ENCODE results near the gene MUC2.

MUC2 gene

GRCh38 chr11:1037506-1038055 lies 37.1 kb upstream of the MUC2 start:
- H3K4me3 ChIP-seq (ENCODE audit: low read depth, low read length) = no peak overlapping the region
- no peaks in the 10 kb centered on the region for H3K27me3 ChIP-seq (ENCODE audit: control insufficient read depth, insufficient read depth, low read length)
- no peaks in the 10 kb centered on the region for H3K9me3 ChIP-seq (ENCODE audit: control insufficient read depth, insufficient read depth, low read depth, low read length)
- H3K9ac ChIP-seq (ENCODE audit: low read length) = no peak overlapping the region
- H3K4me1 ChIP-seq (ENCODE audit: control insufficient read depth, insufficient read depth, low read length) = no peaks in the 10 kb centered on the region
- H3K36me3 ChIP-seq (ENCODE audit: control insufficient read depth, insufficient read depth, low read length) = no peaks in the 10 kb centered on the region
- no peak overlapping the region for H3K27ac ChIP-seq (ENCODE audit: low read depth, low read length)

- Histone ChIP-seq H3K9ac (ENCODE audit: low read length) (no peak overlapping the region), H3K4me3 (ENCODE audit: low read depth, low read length) (no peak overlapping the region), H3K36me3 (ENCODE audit: control insufficient read depth, insufficient read depth, low read length) (no peaks in the 10 kb centered on the region), H3K4me1 (ENCODE audit: control insufficient read depth, insufficient read depth, low read length) (no peaks in the 10 kb centered on the region), H3K27ac (ENCODE audit: low read depth, low read length) (no peak overlapping the region), H3K9me3 (ENCODE audit: control insufficient read depth, insufficient read depth, low read depth, low read length) (no peaks in the 10 kb centered on the region), H3K27me3 (ENCODE audit: control insufficient read depth, insufficient read depth, low read length) (no peaks in the 10 kb centered on the region)
These were observed 36.3 kb upstream of the MUC2 start for GRCh38 chr11:1038361-1038760.

GRCh38 chr11:1038921-1039320 lies 35.8 kb upstream of the MUC2 start:
- Histone ChIP-seq H3K27ac (ENCODE audit: low read depth, low read length) (no peak overlapping the region), H3K36me3 (ENCODE audit: control insufficient read depth, insufficient read depth, low read length) (no peaks in the 10 kb centered on the region), H3K9ac (ENCODE audit: low read length) (no peak overlapping the region), H3K9me3 (ENCODE audit: control insufficient read depth, insufficient read depth, low read depth, low read length) (no peaks in the 10 kb centered on the region), H3K4me1 (ENCODE audit: control insufficient read depth, insufficient read depth, low read length) (no peaks in the 10 kb centered on the region), H3K4me3 (ENCODE audit: low read depth, low read length) (no peak overlapping the region), H3K27me3 (ENCODE audit: control insufficient read depth, insufficient read depth, low read length) (no peaks in the 10 kb centered on the region)

GRCh38 chr11:1039481-1040427 lies 34.9 kb upstream of the MUC2 start:
- Histone ChIP-seq H3K27me3 (ENCODE audit: control insufficient read depth, insufficient read depth, low read length) (no peaks in the 10 kb centered on the region), H3K36me3 (ENCODE audit: control insufficient read depth, insufficient read depth, low read length) (no peaks in the 10 kb centered on the region), H3K9ac (ENCODE audit: low read length) (no peak overlapping the region), H3K9me3 (ENCODE audit: control insufficient read depth, insufficient read depth, low read depth, low read length) (no peaks in the 10 kb centered on the region), H3K4me3 (ENCODE audit: low read depth, low read length) (no peak overlapping the region), H3K27ac (ENCODE audit: low read depth, low read length) (no peak overlapping the region), H3K4me1 (ENCODE audit: control insufficient read depth, insufficient read depth, low read length) (no peaks in the 10 kb centered on the region)

GRCh38 chr11:1040428-1041148 lies 34.1 kb upstream of the MUC2 start:
- no peak overlapping the region for H3K4me3 ChIP-seq (ENCODE audit: low read depth, low read length)
- no peaks in the 10 kb centered on the region for H3K9me3 ChIP-seq (ENCODE audit: control insufficient read depth, insufficient read depth, low read depth, low read length)
- H3K27me3 ChIP-seq (ENCODE audit: control insufficient read depth, insufficient read depth, low read length) = no peaks in the 10 kb centered on the region
- H3K36me3 ChIP-seq (ENCODE audit: control insufficient read depth, insufficient read depth, low read length) = no peaks in the 10 kb centered on the region
- H3K4me1 ChIP-seq (ENCODE audit: control insufficient read depth, insufficient read depth, low read length) = no peaks in the 10 kb centered on the region
- H3K27ac ChIP-seq (ENCODE audit: low read depth, low read length) = no peak overlapping the region
- no peak overlapping the region for H3K9ac ChIP-seq (ENCODE audit: low read length)

GRCh38 chr11:1041149-1041467 lies 33.6 kb upstream of the MUC2 start:
- no peaks in the 10 kb centered on the region for H3K36me3 ChIP-seq (ENCODE audit: control insufficient read depth, insufficient read depth, low read length)
- H3K9ac ChIP-seq (ENCODE audit: low read length) = no peak overlapping the region
- no peak overlapping the region for H3K27ac ChIP-seq (ENCODE audit: low read depth, low read length)
- no peaks in the 10 kb centered on the region for H3K9me3 ChIP-seq (ENCODE audit: control insufficient read depth, insufficient read depth, low read depth, low read length)
- H3K4me1 ChIP-seq (ENCODE audit: control insufficient read depth, insufficient read depth, low read length) = no peaks in the 10 kb centered on the region
- no peak overlapping the region for H3K4me3 ChIP-seq (ENCODE audit: low read depth, low read length)
- no peaks in the 10 kb centered on the region for H3K27me3 ChIP-seq (ENCODE audit: control insufficient read depth, insufficient read depth, low read length)

- no peak overlapping the region for H3K27ac ChIP-seq (ENCODE audit: low read depth, low read length)
- no peaks in the 10 kb centered on the region for H3K27me3 ChIP-seq (ENCODE audit: control insufficient read depth, insufficient read depth, low read length)
- no peak overlapping the region for H3K9ac ChIP-seq (ENCODE audit: low read length)
- H3K4me1 ChIP-seq (ENCODE audit: control insufficient read depth, insufficient read depth, low read length) = no peaks in the 10 kb centered on the region
- H3K9me3 ChIP-seq (ENCODE audit: control insufficient read depth, insufficient read depth, low read depth, low read length) = no peaks in the 10 kb centered on the region
- H3K4me3 ChIP-seq (ENCODE audit: low read depth, low read length) = no peak overlapping the region
- no peaks in the 10 kb centered on the region for H3K36me3 ChIP-seq (ENCODE audit: control insufficient read depth, insufficient read depth, low read length)
These were observed 33.2 kb upstream of the MUC2 start for GRCh38 chr11:1041471-1041870.

- Histone ChIP-seq H3K9ac (ENCODE audit: low read length) (no peak overlapping the region), H3K4me1 (ENCODE audit: control insufficient read depth, insufficient read depth, low read length) (no peaks in the 10 kb centered on the region), H3K27me3 (ENCODE audit: control insufficient read depth, insufficient read depth, low read length) (no peaks in the 10 kb centered on the region), H3K4me3 (ENCODE audit: low read depth, low read length) (no peak overlapping the region), H3K36me3 (ENCODE audit: control insufficient read depth, insufficient read depth, low read length) (no peaks in the 10 kb centered on the region), H3K27ac (ENCODE audit: low read depth, low read length) (no peak overlapping the region), H3K9me3 (ENCODE audit: control insufficient read depth, insufficient read depth, low read depth, low read length) (no peaks in the 10 kb centered on the region)
These were observed 32.6 kb upstream of the MUC2 start for GRCh38 chr11:1041936-1042608.

GRCh38 chr11:1042626-1043562 lies 31.8 kb upstream of the MUC2 start:
- H3K27me3 ChIP-seq (ENCODE audit: control insufficient read depth, insufficient read depth, low read length) = no peaks in the 10 kb centered on the region
- H3K9me3 ChIP-seq (ENCODE audit: control insufficient read depth, insufficient read depth, low read depth, low read length) = no peaks in the 10 kb centered on the region
- H3K27ac ChIP-seq (ENCODE audit: low read depth, low read length) = no peak overlapping the region
- no peaks in the 10 kb centered on the region for H3K36me3 ChIP-seq (ENCODE audit: control insufficient read depth, insufficient read depth, low read length)
- H3K9ac ChIP-seq (ENCODE audit: low read length) = no peak overlapping the region
- no peaks in the 10 kb centered on the region for H3K4me1 ChIP-seq (ENCODE audit: control insufficient read depth, insufficient read depth, low read length)
- no peak overlapping the region for H3K4me3 ChIP-seq (ENCODE audit: low read depth, low read length)

GRCh38 chr11:1043563-1044096 lies 31.0 kb upstream of the MUC2 start:
- Histone ChIP-seq H3K27me3 (ENCODE audit: control insufficient read depth, insufficient read depth, low read length) (no peaks in the 10 kb centered on the region), H3K4me3 (ENCODE audit: low read depth, low read length) (no peak overlapping the region), H3K9ac (ENCODE audit: low read length) (no peak overlapping the region), H3K9me3 (ENCODE audit: control insufficient read depth, insufficient read depth, low read depth, low read length) (no peaks in the 10 kb centered on the region), H3K4me1 (ENCODE audit: control insufficient read depth, insufficient read depth, low read length) (no peaks in the 10 kb centered on the region), H3K36me3 (ENCODE audit: control insufficient read depth, insufficient read depth, low read length) (no peaks in the 10 kb centered on the region), H3K27ac (ENCODE audit: low read depth, low read length) (no peak overlapping the region)
